Measurements from ENCODE around the gene PDGFA.
A peak's percentile ranks its signal among the peaks of the same experiment; 100 is the strongest.

Gene PDGFA

GRCh38 chr7:460374-461116 lies 59.1 kb downstream of the PDGFA start:
- no peak for DNase-seq

DNA sequence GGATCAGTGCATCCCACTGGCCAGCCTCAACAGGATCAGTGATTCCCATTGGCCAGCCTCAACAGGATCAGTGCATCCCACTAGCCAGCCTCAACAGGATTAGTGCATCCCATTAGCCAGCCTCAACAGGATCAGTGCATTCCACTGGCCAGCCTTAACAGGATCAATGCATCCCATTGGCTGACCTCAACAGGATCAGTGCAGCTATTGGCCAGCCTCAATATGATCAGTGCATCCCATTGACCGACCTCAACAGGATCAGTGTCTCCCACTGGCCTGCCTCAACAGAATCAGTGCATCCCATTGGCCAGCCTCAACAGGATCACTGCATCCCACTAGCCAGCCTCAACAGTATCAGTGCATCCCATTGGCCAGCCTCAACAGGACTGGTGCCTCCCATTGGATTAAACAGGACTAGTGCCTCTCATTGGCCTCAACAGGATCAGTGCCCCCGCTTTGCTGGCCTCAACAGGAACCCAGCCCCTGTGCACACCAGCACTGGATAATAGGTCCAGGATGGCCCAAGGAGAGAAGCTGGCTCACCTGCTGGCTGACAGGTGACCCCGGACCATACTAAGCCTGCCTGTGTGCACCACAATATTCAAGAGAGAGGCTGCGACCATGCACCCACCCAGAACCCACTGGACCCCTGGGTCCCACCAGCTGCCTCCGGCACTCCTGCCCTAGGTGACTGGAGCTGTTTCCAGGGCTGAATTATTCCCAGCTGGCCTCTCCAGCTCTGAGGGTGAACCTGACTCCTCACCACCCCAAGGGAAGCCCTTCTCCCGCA lies 59.9 kb downstream of the PDGFA start:
- DNase-seq = no peak
- ATAC-seq = no peak

More at GRCh38 chr7:460374-461116, 59.1 kb downstream of the PDGFA start:
- no peak for ATAC-seq

DNA sequence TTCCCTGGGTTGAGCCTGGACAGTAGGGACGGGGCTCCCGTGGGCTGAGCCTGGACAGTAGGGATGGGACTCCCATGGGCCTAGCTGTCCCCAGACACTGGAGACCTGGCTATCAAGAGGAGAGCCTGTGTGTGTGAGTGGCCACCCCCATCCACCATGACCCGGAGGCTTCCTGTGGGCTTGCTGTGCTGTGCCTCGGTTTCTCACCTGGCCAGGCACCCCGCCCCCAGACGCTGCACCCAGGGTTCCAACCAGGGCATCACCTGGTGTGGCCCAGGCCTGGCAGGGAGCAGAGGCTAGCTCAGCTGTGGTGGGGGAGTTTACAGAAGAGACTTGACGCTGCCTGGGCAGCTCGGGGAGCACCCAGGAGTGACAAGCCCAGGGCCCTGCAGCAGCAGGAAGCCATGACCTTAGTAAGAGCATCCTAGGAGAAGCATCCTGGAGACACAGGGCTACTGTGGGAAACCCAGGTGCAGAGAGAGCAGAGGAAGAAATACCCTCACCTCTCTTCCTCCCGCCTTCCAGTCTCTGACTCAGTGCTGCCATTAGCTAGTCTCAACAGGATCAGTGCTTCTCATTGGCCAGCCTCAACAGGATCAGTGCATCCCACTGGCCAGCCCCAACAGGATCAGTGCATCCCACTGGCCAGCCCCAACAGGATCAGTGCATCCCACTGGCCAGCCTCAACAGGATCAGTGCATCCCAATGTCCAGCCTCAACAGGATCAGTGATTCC lies 61.0 kb downstream of the PDGFA start:
- ATAC-seq = no peak
- no peak for DNase-seq

DNA sequence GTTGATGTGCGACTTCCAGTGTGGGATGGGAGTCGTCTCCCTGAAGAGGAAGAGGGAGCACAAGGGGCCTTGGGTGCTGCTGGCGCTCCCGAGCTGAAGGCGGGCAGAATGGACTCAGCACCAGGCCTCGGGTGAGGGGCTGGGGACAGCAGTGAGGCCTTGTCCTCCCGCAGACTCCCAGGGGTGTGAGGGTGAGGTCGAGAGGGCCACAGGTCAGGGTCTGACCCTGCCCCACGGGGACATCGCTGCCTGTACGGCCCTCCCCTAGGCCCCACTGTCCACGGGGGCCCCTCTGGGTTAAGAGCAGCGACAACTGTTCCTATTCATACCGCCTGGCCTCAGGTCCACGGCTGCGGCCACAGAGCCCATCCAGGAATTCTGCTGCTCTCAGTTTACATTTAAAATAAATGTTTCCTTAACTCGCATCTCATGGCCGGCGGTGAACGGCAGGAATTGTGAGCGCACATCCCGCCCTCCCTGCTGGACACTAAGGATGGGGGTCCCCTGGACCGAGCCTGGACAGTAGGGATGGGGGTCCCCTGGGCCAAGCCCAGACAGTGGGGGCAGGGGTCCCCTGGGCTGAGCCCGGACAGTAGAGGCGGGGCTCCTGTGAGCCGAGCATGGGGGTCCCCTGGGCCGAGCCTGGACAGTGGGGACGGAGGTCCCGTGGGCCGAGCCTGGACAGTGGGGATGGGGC lies 61.7 kb downstream of the PDGFA start:
- ATAC-seq (no peak), DNase-seq (no peak)

DNA sequence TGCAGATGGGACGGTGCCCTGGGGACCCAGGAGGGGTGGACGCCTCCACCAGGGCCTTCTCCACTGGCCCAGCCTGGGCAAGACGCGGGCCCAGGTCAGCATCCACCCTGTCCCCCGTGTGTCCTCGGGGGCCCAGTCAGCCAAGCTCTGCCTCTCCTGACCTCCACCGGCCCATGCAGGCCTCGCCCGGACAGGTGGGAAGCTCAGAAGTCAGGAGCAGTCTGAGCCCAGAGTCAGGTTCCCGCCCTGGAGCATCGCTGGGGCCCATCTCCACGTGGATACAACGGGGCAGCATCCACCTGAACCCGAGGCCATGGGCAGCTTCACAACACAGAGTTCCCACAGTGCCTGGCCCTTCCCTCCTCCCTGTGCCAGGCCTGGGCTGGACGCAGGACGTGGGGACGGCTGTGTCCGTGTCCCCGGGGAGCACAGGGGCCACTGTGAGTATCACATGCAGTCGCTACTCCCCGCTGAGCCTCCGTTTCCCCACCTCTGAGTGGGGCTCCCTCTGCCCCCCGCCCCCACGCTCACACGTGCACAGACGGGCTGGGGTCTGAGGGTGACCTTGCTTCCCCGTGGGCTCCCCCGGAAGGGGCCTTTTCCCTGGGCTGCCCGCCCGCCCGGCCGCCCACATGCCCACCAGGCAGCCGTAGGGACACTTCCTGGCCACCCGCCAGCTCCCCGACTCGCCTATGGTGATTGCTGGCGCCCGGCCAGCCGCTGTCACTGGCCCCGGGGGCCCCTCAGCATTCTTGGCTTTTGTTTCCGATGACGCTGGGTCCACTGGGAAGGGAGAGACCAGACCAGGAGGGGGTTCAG lies 64.3 kb downstream of the PDGFA start:
- ATAC-seq = no peak
- no peak for DNase-seq

DNA sequence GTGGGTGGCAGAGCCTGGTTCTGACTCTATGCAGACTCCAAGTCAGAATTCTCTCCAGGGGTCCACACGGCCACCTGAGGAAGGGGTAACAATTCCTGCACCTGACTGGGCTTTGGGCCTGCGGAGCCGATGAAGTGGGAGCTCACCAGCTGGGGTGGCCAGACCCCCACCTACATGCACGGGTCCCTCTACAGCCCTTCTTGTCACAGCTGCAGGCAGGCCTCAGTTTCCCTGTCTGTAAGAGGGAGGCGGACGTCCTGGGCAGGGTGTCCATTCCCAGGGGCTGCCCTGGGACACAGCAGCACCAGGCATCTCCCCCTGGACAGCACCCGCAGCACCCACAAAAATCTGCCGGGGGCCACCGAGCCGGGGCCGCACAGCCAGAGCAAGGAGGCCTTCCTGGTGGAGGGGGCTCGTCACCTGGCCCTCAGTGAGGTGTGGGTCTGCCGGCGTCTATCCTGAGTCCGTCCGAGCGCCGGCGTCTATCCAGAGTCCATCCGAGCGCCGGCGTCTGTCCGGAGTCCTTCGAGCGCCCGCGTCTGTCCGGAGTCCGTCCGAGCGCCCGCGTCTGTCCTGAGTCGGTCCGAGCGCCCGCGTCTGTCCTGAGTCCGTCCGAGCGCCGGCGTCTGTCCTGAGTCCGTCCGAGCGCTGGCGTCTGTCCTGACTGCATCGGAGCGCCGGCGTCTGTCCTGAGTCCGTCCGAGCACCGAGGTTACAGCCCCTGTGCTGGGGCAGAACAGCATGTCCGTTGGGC lies 65.1 kb downstream of the PDGFA start:
- ATAC-seq (no peak), DNase-seq (no peak)

- DNase-seq = no peak
- ATAC-seq = no peak
Measured at GRCh38 chr7:453597-454306, 65.9 kb downstream of the PDGFA start.

GRCh38 chr7:452791-453455 lies 66.7 kb downstream of the PDGFA start:
- peak; percentile 24 for ATAC-seq
- DNase-seq = no peak

- DNase-seq (no peak), ATAC-seq (no peak)
Measured at GRCh38 chr7:452226-452751, 67.4 kb downstream of the PDGFA start.

GRCh38 chr7:451255-452225 lies 68.1 kb downstream of the PDGFA start:
- DNase-seq = no peak
- no peak for ATAC-seq

DNA sequence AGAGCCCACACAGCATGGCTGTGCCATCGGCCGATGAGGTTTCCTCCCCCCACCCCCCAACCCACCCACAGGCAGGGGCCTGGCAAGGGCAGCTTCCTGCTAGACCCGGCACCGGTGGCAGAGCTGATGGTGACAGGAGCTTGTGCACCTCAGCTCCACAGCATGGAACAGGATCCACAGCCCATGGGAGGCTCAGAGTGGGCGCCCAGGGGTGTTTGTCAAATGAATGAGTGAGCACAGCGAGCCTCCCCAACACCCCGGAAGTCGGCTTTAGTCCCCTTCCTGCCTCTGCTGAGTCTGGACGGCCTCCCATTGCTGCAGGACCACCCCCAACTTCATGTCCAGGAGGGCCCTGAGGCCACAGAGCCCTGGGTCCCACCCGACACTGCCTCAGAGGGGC lies 68.9 kb downstream of the PDGFA start:
- ATAC-seq = no peak

DNA sequence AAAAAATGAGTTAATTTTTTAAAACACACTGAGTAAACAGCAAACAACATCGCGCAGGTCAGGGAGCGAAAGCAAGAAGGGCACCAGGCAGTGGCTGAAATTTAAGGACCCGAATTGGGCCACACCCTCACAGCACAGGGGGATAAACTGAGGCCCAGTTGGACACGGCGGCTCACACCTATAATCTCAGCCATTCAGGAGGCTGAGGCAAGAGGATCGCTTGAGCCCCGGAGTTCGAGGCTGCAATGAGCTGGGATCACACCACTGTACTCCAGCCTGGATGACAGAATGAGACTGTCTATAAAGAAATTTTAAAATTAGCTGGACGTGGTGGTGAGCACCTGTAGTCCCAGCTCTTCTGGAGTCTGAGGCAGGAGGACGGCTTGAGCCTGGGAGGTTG lies 69.6 kb downstream of the PDGFA start:
- DNase-seq = no peak
- no peak for ATAC-seq

More for the DNA sequence above, 68.9 kb downstream of the PDGFA start:
- peak; percentile 22 for DNase-seq

GRCh38 chr7:449324-450019 lies 70.2 kb downstream of the PDGFA start:
- no peak for DNase-seq
- ATAC-seq = no peak

DNA sequence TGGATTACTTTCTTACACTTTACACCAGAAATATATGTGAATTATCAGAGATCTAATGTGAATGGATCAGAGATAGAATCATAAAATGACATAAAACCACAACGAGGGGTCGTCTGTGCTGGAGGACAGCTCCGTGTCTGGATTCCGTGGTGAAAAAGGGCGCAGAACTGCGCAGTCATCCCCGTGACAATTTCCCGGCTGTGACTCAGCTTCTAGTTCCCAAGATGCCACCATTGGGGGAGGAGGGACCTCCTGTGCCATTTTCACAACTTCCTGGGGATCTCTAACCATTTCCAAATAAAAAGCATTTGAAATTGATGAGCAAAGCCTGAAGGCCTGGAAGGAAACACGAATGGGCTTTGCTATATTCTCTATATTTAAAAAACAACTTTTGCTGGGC lies 72.1 kb downstream of the PDGFA start:
- ATAC-seq (no peak), DNase-seq (no peak)

All from stimulated activated naive CD8-positive, alpha-beta T cell treated with anti-CD3 and anti-CD28 coated beads, Interleukin-15, Interleukin-2, amounts not matched to agents 100 U/mL and 50 U/mL, for 24 hours (primary cell).